ENCODE data around the gene DLGAP4.
"Not testable (repeated sequence)": the region's sequence is repeated elsewhere in the genome, so short reads cannot be mapped to it uniquely, and the experiment has no call there.

DLGAP4 gene

DNA sequence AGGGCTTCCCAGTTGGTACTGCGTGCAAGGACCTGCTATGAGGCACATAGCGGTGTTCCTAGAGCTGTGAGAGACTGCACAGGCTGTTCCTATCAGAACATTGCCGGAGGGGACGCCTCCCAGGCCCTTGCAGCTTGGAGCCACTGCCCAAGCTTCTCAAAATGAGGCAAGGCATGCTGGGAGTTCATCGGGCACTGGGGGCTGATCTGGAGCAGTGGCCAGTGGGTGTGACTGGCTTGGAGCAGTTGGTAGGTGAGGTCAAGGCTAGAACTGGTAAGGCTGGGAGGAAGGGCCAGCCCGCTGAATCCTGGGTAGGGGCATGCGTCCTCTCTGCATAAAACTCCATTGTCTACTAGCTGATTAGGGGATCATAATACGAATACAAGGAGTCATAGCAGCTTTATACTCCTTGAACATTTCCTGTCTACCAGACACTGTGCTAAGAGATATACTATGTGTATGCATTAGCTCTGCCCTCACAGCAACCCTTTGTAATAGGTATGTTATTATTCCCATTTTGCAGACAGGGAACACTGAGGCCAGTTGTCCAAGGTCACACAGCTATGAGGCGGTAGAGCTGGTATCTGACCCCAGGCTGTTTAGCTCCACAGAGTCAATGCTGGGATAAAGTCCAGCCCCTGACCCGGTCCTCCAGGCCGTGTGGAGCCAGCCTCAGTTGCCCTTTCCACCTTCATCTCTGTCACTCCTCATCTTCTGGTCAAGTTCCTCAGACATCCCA lies 53.7 kb downstream of the DLGAP4 start:
- no peak for DNase-seq

DNA sequence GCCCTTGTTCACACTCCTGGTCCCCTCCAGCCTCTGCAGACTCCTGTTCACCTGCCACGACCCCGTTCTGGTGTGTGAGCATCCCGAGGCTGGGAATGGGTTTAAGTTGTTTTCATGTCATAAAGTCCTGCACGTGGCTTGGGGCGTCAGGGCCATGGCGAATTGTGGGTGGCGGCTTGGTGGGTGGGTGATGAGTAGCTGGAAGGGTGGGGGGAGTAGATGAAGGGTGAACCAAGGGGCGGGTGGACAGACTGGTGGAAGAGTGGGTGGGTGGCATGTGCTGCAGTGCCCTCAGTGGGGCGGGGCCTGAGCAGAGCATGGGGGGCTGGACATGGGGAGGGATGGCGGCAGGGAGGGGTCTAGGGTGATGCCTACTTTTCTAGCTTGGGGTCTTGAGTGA lies 54.3 kb downstream of the DLGAP4 start:
- DNase-seq, result no peak

DNA sequence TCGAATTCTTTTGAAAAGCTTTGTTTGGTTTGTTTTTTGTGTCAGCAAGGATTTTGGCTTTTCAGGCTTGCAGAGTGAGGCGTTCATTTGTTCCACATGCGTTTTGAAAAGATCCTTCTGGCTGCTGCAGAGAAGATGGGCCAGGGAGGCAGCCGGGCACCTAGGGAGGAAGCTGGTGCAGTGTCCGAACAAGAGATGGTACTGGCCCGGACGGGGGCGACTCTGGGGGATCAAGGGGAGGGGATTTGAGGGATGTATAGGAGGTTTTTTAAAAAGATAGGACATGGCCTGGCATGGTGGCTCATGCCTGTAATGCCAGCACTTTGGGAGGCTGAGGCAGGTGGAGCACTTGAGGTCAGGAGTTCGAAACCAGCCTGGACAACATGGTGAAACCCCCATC lies 55.3 kb downstream of the DLGAP4 start:
- no peak for DNase-seq

DNA sequence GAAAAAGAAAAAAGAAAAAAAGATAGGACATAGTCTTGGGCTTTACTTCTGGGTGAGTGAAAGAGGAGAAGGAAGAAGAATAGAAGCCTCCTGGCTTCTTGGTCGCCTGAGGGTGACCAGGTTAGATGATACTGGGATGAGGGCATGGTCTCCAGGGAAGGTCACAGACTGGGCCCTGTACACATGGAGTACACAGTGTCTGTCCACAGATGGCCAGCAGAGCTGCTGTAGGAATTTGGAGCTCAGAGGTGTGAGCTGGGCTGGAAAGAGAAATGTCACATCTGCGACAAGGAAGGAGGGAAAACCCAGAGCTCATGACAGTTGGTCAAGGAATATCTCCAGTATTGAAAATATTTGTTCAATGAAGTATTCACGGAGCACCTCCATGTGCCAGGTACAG lies 56.1 kb downstream of the DLGAP4 start:
- DNase-seq, result no peak

DNA sequence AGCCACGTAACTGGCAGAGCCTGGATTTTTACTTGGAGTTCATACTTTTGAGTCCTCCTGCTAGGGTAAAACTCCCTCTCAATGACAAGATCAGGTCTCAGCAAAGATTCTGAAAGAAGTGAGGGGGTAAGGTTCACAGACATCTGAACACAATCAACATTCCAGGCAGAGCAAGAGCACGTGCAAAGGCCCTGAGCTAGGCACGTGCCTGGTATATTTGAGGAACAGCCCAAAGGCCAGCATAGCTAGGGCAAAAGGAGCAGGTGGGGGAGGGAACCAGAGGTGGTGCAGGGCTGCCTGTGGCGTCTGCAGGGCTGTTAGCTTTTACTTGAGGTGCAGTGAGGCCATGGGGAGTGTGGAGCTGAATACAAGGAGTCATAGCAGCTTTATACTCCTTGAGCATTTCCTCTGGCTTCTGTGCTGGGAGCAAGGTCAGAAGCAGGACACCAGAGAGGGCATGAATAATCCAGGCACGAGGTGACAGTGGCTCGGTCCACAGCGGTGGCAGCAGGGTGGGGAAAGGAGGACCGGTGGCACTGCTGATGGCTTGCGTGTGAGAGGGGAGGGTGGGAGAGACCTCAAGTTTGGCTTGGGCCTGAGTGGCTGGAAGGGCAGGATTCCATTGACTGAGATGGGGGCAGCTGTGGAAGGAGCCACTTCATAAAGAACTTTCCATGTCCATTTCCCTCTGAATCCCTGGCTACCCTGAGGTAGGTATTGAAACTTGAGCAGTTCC lies 57.0 kb downstream of the DLGAP4 start:
- DNase-seq, result no peak

DNA sequence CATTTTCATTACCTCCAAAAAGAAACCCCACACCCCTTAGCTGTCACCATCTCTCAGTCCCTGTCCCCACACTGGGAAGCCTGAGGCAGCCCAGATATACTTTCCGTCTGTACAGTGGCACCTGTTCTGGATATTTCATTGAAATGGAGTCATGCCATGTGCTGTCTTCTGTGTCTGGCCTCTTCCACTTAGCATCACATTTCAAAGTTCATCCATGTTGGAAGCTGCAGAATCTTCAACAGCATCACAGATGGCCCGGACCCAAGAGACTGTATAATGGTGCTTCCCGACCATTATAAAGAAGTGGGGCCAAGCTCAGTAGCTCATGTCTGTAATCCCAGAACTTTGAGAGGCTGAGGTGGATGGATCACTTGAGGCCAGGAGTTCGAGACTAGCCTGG lies 58.4 kb downstream of the DLGAP4 start:
- no peak for DNase-seq

DNA sequence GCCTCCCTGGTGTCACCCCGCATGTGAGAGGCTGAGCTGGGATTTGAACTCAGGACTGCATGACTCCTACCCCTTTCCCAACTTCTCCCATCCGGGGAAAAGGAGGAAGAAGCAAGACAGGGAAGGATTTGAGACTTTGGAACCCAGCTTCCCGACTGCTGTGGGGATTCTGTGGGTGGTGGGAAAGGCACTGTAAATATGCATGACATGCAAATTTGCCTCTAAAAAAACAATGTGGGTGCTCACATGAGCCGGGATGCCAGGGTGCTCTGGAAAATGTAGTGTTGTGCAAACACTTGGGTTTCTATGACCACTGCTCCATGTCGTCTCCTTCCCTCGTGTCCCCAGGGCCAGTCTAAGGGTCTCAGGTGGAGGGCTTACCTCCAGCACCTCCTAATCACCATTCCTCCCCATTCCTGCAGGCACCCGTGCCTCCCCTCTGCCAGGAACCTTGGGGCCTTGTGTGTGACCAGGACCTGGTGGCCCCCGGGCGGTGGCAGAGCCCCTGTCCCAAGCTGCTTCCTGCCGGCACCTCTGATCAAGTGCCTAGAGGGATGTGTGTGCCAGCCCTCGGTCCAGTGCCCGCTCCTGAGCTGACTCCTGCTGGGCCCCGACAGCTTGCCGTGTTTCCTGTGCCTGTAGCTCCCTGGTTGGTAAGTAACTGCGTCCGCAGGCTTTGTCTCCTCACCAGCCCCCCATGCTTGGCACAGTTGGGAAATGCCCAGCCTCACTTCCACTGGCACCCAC lies 60.7 kb downstream of the DLGAP4 start:
- DNase-seq, result no peak

DNA sequence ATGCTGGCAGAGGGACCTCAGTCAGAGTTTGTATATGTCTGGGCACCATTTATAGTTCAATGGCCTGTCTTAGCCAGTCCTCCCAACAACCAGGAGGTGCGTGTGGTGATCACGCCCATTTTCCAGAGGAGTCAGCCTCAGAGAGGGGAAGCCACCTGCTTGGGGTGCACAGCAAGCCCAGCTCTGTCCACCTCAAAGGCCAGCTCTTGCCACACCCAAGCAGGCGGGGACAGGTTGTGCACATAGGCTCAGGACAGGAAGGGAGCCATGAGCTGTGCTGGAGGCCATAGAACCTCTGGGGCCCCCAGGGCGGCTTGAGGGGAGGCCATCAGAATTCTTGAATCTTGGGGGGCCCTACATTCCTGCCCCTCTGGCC lies 61.2 kb downstream of the DLGAP4 start:
- no peak for DNase-seq

DNA sequence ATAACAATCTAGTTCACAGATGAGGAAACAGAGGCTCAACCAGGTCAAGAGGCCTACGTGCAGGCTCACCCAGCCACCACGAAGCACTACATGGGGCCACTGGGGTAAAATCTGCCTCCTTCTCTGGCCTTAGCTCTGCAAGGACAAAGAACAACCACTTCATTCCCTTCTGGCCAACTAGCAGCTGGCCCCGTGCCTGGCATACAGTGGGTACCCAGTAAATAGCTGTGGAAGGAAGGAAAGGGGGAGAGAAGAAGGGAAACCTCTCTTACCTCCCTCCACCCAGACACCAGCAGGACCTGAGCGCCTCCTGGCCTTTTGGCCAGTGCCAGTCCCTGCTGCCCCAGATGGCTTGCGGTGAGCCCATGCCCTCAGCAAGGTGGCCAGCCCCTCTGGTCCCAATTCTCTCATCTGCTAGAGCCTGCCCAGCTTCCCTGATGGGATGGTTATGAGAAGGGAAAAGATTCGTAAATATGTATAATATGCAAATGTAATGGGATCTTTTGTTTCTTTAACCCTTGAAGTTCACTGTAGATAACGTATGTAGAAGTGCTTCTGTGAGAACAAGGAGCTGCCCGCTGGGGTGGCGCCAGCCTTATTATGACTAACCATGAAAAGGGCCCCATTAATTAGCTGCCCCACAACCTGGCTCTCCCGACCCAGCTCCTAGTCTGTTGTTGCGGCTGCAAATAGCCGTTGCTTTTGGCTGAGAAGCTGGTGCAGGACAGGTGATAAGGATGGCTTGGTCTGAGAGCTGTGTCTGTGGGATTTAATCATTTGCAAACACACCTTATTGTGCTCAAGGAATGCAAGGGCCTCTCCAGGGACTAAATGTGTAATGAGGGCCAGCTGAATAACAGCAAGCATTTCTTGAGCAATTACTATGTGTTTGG lies 62.0 kb downstream of the DLGAP4 start:
- no peak for DNase-seq

DNA sequence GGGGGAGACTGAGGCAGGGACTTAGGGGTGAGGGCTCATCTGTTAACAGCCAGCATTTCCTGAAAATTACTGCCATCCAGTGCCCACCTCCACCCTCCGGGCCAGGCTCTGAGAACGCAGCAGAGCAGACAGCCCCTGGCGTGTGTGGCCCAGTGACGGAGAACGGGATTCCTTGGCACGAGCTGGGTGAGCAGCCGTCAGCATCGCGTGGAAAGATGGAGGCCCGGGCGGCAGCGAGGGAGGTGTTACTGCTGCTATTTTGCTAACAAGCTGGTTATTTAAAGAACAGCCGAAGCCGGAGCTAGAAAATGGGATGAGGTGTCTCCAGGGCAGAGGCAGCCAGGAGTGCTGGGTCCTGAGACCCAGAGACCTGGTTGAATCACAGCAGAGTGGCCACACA lies 62.7 kb downstream of the DLGAP4 start:
- DNase-seq, result no peak

DNA sequence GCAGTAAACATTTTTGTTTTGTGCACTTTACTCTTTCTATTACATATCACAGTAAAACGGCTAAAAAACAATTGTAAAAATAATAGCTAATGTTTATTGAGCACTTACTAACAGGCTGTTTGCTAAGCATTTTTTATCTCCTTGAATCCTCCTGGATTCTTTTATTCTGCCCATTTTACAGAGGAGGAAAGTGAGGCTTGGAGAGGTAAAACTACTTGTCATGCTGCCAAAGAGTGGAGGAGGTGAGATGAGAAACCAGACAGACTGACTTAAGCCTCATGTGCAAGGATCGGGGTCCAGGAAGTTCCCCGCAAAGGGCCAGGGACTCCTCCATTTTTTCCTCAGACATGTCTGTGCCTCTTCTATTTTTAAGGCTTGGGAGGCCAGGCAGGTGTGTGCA lies 63.6 kb downstream of the DLGAP4 start:
- no peak for DNase-seq

DNA sequence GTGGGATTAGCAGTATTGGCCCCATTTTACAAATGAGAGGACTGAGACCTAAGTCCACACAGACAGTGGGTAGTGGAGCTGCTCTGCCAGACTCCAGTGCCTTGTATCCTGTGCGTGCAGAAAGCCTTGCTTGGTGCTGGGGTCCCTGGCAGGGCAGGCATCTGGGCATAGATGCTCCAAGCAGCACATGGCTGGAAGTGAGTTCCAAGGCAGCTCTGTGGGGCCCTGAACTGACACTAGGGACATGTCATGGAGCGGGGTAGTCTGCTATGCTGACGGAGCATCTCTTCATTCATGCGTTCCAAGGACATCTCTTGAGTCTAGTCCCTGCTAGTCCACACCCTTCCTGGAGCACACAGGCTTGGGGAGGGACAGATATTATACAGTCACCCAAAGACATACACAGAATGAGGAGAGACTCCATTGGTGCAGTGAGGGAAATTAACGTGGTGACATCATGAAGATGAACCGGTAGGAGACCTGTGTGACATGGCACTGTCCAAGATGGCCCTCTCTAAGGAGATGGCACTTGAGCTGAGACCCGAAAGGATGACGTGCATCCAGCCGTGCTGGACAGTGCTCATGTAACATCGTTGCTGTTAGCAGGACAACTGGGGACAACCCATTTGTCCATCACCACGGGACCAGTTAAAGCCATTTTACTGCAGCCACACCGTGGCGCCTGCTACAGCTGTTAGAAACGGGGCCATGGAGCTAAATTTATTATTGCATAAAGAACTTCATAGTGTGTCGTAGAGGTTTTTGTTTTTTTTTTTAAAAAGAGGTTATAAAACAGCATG lies 65.1 kb downstream of the DLGAP4 start:
- no peak for DNase-seq

DNA sequence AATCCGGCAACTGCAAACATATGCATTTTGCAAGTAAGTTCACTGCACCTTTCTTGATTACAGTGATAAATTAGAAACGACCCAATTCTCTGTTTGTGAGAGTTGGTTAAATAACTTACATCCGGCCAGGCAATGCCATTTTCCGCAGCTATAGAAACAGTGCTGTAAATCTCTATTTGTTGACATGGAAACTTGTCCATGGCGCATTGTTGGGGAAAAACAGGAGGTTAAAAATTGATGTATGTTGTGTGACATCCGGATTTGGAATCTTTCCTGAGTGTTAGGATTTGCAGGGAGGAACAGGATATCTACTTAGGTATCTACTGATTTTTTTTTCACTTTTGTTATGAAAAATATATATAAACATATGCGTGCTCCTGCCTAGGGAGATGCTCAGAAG lies 66.5 kb downstream of the DLGAP4 start:
- no peak for DNase-seq

DNA sequence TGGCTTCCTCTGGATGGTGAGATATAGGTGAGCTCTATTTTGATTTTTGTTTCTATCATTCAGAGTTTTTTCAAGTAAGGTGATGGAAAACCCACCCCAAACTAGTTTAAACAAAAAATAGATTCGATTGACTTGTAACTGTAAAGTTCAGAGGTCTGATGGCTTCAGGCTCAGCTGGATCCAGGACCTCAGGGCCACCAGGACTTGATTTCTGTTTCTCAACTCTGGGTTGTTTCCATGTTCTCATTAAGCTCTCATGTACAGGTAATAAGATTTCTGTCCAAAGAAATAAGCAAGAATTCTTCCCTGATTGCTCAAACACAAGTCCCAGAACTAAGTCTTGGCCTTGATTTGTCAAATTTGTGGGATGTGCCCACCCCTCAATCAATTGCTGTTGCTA lies 67.0 kb downstream of the DLGAP4 start:
- no peak for DNase-seq

DNA sequence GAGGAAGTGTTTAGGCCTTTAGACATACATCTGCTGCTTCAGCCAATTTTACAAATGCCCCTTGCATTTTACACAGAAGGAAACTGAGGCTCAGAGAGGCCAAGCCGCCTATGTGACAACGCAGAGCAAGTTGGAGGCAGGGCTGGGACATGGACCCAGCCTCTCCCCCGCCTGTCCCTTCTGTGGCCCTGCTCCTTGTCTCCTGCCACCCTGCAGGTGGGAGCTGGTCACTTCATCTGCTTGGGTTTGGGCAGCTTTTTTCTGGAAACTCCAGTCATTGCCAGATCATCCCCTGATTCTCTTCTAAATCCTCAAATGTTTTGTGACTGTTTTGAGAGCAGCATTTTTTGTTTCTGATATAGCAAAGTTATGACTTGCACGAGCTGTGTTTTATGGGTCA lies 68.9 kb downstream of the DLGAP4 start:
- DNase-seq, result no peak

DNA sequence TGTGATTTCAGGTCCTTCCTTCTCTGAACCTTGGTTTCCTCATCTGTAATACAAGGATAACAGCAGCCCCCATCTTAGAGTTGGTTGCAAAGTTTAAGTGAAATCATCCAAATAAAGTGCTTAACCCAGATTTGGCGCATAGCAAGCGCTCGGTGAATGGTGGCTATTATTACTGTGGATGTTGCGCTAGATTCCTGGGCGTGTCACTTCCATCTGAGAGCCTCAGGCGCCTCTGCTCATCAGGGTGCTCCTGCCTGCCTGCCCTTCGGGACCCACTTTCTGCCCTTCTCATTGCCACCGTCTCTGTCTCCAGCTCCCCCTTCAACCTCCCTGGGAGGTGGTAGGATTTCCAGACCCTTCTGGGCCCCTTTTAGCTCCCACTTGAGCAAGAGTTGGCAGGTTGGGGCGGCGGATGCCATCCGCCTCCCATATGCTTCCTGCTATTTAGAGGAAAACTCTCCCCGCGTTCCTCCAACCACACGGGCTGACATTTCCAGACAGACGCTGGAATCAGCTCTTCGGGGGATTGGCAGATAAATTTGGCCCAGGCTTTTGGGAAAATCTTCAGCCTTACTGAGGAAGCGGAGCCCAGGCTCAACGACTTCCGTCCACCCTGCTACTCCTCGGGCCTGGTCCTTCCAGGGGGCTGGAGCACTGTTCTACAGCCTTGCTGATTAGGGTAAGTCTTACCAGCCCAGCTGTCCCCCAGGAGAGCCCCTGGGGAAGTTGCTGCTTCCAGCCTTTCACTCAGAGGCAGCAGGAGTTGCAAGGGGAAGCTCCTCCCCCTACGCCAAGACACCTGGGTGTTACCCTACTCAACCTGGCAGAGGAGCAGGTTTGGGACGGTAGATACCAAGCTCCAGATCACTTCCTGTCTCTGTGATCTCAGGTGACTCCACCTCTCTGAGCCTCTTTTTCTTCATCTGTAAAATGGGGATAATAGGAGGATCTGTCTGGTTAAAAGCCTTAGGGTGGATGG lies 71.5 kb downstream of the DLGAP4 start:
- no peak for DNase-seq

DNA sequence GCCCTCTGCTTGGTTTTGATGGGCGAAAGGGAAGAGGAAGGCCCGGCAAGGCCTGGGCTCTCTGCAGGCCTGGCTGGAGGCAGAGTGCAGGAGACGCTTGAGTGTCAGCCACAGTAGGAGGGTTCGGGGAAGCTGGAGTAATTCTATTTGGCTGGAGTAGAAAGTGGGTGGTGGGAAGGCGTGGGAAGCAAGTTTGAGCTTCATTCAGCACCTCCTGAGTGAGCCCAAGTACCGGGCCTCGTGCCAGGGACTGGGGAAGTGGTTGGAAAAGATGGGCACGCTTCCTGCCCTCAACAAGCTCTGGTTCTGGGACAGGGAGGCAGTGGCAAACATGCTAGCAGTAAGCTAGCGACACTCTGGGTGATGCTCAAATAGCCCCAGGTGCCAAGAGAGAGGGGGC lies 72.5 kb downstream of the DLGAP4 start:
- no peak for DNase-seq

DNA sequence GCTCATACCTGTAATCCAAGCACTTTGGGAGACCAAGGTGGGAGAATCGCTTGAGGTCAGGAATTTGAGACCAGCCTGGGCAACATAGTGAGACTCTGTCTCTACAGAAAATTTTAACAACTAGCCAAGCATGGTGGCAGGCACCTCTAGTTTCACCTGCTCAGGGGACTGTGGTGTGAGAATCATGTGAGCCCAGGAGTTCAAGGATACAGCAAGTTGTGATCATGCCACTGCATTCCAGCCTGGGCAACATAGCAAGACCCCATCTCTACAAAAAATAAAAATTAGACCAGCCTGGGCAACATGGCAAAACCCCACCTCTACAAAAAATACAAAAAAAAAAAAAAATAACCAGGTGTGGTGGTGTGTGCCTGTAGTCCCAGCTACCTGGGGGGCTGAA lies 73.8 kb downstream of the DLGAP4 start:
- not testable (repeated sequence) for DNase-seq

DNA sequence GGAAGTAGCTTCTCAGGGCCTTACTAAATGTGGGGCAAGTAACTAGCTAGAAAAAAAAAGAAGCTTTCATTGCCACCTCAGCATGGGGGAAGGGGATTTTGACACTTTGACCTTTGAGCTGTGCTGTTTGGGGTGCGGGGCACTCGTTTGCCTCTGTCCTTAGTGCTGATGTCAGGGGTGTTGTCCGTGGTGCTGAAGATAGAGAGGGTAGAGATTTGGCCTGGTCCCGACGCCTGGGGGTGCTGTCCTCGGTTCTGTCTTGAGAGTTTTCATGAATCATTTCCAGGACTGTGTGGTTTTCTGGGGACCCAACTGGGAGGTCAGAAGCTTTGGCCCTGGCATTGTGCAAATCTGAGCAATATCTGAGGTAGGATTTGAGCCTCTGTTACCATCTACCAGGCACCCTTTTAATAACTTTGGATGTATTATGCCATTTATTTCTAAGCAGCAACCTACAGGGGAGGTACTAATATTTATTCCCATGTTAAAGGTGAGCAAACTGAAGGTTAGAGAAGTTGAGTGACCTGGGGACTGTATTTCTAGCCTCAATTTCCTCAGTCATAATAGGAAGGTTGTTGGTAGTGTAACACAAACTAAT lies 78.0 kb downstream of the DLGAP4 start:
- peak; percentile 62 to 67 for DNase-seq

DNA sequence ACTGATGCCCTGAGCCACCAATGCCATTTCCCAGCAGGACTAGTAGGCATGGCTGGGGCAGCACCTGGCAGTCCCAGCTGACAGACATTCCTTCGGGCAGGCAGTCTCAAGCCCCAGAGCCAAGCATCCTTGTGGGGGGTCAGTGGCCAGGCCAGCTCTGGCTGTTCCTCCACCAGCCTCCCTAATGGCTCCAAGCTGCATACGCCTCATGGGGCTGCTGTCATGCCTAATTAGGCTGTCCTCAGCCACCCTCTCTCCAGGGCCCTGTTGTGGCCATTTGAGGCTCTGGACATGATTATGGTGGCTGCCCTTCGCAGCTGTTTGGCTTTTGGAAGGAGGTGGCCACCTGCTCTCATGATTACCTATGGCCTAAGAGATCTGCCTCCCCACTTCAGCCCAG lies 79.4 kb downstream of the DLGAP4 start:
- no peak for DNase-seq

Measured in activated T-cell treated with anti-CD3 and anti-CD28 coated beads, Interleukin-2, amount 50 U/mL, for 48 hours (primary cell).